Measurements from ENCODE around the gene ARMH3.

DNA sequence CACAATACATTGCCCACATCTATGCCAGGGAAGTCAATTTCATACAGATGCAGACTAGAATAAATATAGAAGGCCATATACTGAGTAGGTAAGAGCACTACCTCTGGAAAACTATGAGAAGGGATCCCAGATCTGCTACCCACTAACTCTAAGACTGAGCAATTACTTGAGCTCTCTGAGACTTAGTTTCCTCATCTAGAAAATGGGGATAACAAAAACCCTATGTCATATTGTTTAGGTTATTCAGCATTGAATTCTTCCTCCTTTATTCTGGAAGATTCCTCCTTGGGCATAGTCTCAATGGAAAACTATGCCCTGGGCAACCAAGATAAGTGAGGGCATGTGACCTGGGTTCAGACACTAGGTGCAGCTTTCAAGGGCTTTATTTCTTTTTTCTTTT lies 4.0 kb upstream of the ARMH3 start:
- TF ChIP-seq, protein P1, sequence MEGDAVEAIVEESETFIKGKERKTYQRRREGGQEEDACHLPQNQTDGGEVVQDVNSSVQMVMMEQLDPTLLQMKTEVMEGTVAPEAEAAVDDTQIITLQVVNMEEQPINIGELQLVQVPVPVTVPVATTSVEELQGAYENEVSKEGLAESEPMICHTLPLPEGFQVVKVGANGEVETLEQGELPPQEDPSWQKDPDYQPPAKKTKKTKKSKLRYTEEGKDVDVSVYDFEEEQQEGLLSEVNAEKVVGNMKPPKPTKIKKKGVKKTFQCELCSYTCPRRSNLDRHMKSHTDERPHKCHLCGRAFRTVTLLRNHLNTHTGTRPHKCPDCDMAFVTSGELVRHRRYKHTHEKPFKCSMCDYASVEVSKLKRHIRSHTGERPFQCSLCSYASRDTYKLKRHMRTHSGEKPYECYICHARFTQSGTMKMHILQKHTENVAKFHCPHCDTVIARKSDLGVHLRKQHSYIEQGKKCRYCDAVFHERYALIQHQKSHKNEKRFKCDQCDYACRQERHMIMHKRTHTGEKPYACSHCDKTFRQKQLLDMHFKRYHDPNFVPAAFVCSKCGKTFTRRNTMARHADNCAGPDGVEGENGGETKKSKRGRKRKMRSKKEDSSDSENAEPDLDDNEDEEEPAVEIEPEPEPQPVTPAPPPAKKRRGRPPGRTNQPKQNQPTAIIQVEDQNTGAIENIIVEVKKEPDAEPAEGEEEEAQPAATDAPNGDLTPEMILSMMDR (IDR thresholded peaks at IDR 0.05; ENCODE audit: low read depth, low read length) = no peak
- TF ChIP-seq POLR2A (IDR thresholded peaks at IDR 0.05; ENCODE audit: extremely low read depth, insufficient read length) (no peak), MYC (IDR thresholded peaks at IDR 0.05; ENCODE audit: low read depth, low read length) (no peak)
- TF ChIP-seq, protein P2, sequence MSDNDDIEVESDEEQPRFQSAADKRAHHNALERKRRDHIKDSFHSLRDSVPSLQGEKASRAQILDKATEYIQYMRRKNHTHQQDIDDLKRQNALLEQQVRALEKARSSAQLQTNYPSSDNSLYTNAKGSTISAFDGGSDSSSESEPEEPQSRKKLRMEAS (IDR thresholded peaks at IDR 0.05; ENCODE audit: low read depth, low read length) = no peak
